HEK293 (cell line): ENCODE results near the gene SPARC.

Experiments
- CTCF ChIA-PET: fragments of 350-600 bp; formaldehyde crosslinking; extraction: SDS; loops from one replicate; lab custom pipeline; 2021; ENCODE audit warnings: antibody characterized with exemption; lab: Yijun Ruan, JAX
- POLR2A ChIA-PET: fragments of 300-600 bp; formaldehyde crosslinking; extraction: SDS; loops from one replicate; lab custom pipeline; 2020; ENCODE audit warnings: antibody characterized with exemption, inconsistent platforms; lab: Yijun Ruan, JAX
- H3K27ac ChIP-seq: fragments of 200-500 bp; sonication (Bioruptor generic); 2 replicates; pipeline ENCODE4 v1.5.1; 2014; ENCODE audit warnings: low read depth, low read length, control low read depth, inconsistent platforms; ENCODE audit errors: extremely low read depth
- H3K36me3 ChIP-seq, 2 experiments: fragments of 200-500 bp in 1 of 2; sonication (Bioruptor generic) in 1 of 2; 1 replicate in 1 of 2; 2 replicates in 1 of 2; pipeline ENCODE4 v1.5.1; 2014 to 2017; ENCODE audit warnings: inconsistent platforms in 2 of 2, low read length in 2 of 2; ENCODE audit not compliant: control insufficient read depth in 2 of 2, insufficient read depth in 1 of 2
- H3K4me1 ChIP-seq: fragments of 200-500 bp; sonication (Bioruptor generic); 2 replicates; pipeline ENCODE4 v1.5.1; 2014; ENCODE audit warnings: mild to moderate bottlenecking, low read length, inconsistent platforms; ENCODE audit not compliant: control insufficient read depth, insufficient read depth
- H3K4me3 ChIP-seq: 2 replicates; pipeline ENCODE4 v1.5.1; 2011; ENCODE audit warnings: low read depth, mild to moderate bottlenecking, control low read depth, low read length, moderate library complexity
- H3K9me3 ChIP-seq: fragments of 200-500 bp; sonication (Bioruptor generic); 2 replicates; pipeline ENCODE4 v1.5.1; 2014; ENCODE audit warnings: low read depth, low read length, inconsistent platforms; ENCODE audit not compliant: control insufficient read depth, insufficient read depth
- GLIS1 ChIP-seq: fragments of 450-650 bp; formaldehyde crosslinking; IDR thresholded peaks from 2 replicates; pipeline ENCODE4 v1.5.1; 2016; ENCODE audit warnings: missing biosample characterization, missing genetic modification characterization
- PRDM1 ChIP-seq: fragments of 450-650 bp; formaldehyde crosslinking; IDR thresholded peaks from 2 replicates; pipeline ENCODE4; 2016; ENCODE audit warnings: missing biosample characterization, missing genetic modification characterization
- ZNF138 ChIP-seq: fragments of 450-650 bp; formaldehyde crosslinking; IDR thresholded peaks from 2 replicates; pipeline ENCODE4 v1.5.1; 2016; ENCODE audit warnings: missing biosample characterization, missing genetic modification characterization, borderline replicate concordance
- ZNF221 ChIP-seq: fragments of 450-650 bp; formaldehyde crosslinking; IDR thresholded peaks from 2 replicates; pipeline ENCODE4 v1.5.1; 2017; ENCODE audit warnings: missing biosample characterization, missing genetic modification characterization, borderline replicate concordance
- ZNF311 ChIP-seq: fragments of 450-650 bp; formaldehyde crosslinking; IDR thresholded peaks from 2 replicates; pipeline ENCODE4 v1.5.1; 2017; ENCODE audit warnings: missing biosample characterization, missing genetic modification characterization, borderline replicate concordance
- ZNF350 ChIP-seq: fragments of 450-650 bp; formaldehyde crosslinking; IDR thresholded peaks from 2 replicates; pipeline ENCODE4 v1.5.0; 2017; ENCODE audit warnings: missing biosample characterization, mild to moderate bottlenecking, missing genetic modification characterization
- ZNF37A ChIP-seq: fragments of 450-650 bp; IDR thresholded peaks from 2 replicates; pipeline ENCODE4 v1.5.1; 2018; ENCODE audit warnings: missing biosample characterization, missing genetic modification characterization
- ZNF571 ChIP-seq: fragments of 450-650 bp; formaldehyde crosslinking; IDR thresholded peaks from 2 replicates; pipeline ENCODE4 v1.5.0; 2017; ENCODE audit warnings: missing biosample characterization, missing genetic modification characterization
- ZNF660 ChIP-seq: fragments of 450-650 bp; IDR thresholded peaks from 2 replicates; pipeline ENCODE4 v1.5.1; 2018; ENCODE audit warnings: missing biosample characterization, mild to moderate bottlenecking, missing genetic modification characterization
- ZNF664 ChIP-seq: fragments of 450-650 bp; formaldehyde crosslinking; IDR thresholded peaks from 2 replicates; pipeline ENCODE4 v1.5.1; 2016; ENCODE audit warnings: missing biosample characterization, missing genetic modification characterization
- ZNF76 ChIP-seq: fragments of 450-650 bp; formaldehyde crosslinking; IDR thresholded peaks from 2 replicates; pipeline ENCODE4; 2016; ENCODE audit warnings: low read depth, missing biosample characterization, missing genetic modification characterization, borderline replicate concordance
- ZNF792 ChIP-seq: fragments of 450-650 bp; formaldehyde crosslinking; IDR thresholded peaks from 2 replicates; pipeline ENCODE4 v1.5.1; 2016; ENCODE audit warnings: missing biosample characterization, missing genetic modification characterization
- ZNF843 ChIP-seq: fragments of 450-650 bp; formaldehyde crosslinking; IDR thresholded peaks from 2 replicates; pipeline ENCODE4 v1.5.1; 2016; ENCODE audit warnings: missing biosample characterization, missing genetic modification characterization
- TF ChIP-seq, protein P1 (sequence below): fragments of 450-650 bp; formaldehyde crosslinking; IDR thresholded peaks from 2 replicates; pipeline ENCODE4 v1.5.1; 2016; ENCODE audit warnings: missing biosample characterization, missing genetic modification characterization
- TF ChIP-seq, protein P2 (sequence below): fragments of 450-650 bp; formaldehyde crosslinking; IDR thresholded peaks from 2 replicates; pipeline ENCODE4 v1.5.1; 2016; ENCODE audit warnings: missing biosample characterization, missing genetic modification characterization
- TF ChIP-seq, protein P3 (sequence below): fragments of 450-650 bp; formaldehyde crosslinking; IDR thresholded peaks from 2 replicates; pipeline ENCODE4 v1.5.1; 2016; ENCODE audit warnings: missing biosample characterization, missing genetic modification characterization
- TF ChIP-seq, protein P4 (sequence below): fragments of 450-650 bp; formaldehyde crosslinking; IDR thresholded peaks from 2 replicates; pipeline ENCODE4 v1.5.1; 2016; ENCODE audit warnings: missing biosample characterization, missing genetic modification characterization
- TF ChIP-seq, protein P5 (sequence below): fragments of 450-650 bp; formaldehyde crosslinking; IDR thresholded peaks from 2 replicates; pipeline ENCODE4 v1.5.1; 2016; ENCODE audit warnings: missing biosample characterization, missing genetic modification characterization, borderline replicate concordance

SPARC gene

DNA sequence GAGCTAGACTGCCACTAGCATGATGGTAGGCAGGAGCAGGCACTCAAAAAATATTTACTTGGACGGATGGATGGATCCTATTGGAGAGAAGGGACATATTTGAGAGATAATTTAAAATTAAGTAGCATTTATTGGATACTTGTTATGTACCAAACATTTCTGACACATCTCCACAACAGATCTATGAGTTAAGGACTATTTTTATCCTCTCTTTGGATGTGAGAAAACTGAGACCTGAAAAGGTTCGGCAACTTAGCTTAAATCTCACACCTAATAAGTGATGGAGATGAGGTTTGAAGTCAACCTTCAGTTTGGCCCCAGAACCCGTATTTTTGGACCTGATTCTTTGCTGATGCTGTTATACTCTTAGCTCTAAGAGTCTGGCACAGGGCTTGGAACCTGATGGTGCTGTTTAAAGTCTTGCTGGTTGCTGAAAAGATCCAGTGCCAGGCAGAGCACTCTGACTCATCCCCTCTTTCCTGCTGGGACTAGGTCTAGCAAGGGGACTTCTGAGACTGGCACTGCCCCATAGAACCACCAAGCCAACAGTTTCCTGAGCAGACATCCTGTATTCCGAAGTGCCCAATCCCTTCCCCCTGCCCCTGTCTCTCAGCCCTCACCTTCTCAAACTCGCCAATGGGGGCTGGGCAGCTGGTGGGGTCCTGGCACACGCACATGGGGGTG is 15.6 kb downstream of the SPARC start:
- ChIA-PET POLR2A (interaction anchor here (1.2 kb wide), 1 partner anchor 16 kb away, joined by 5 read pairs; the partner anchor contains the start of gene SPARC), CTCF (interaction anchor here (0.7 to 2.6 kb wide), 4 partner anchors 10 to 70 kb away, joined by 3 to 11 read pairs (median 8); no protein-coding TSS in a partner anchor)
- H3K4me3 ChIP-seq = no peak overlapping the region
- no peak overlapping the region for H3K27ac ChIP-seq
- no peaks in the 10 kb centered on the region for H3K9me3 ChIP-seq
- H3K36me3 ChIP-seq = peaks cover 0 to 95% of the 10 kb centered on the region in 2 experiments; a peak in 2 of 3 replicates
- H3K4me1 ChIP-seq = peaks cover 3% of the 10 kb centered on the region; the same call in 1 of the 2 replicates
- TF ChIP-seq ZNF37A (no peak), ZNF843 (tag by site-specific recombination) (no peak), ZNF76 (no peak), ZNF792 (tag by site-specific recombination) (no peak), ZNF311 (no peak), ZNF138 (tag by site-specific recombination) (no peak), ZNF350 (tag by site-specific recombination) (no peak), ZNF664 (no peak), ZNF660 (no peak), PRDM1 (tag by site-specific recombination) (no peak), ZNF221 (tag by site-specific recombination) (no peak), GLIS1 (tag by site-specific recombination) (no peak), ZNF571 (tag by site-specific recombination) (no peak)
- TF ChIP-seq, protein P1, sequence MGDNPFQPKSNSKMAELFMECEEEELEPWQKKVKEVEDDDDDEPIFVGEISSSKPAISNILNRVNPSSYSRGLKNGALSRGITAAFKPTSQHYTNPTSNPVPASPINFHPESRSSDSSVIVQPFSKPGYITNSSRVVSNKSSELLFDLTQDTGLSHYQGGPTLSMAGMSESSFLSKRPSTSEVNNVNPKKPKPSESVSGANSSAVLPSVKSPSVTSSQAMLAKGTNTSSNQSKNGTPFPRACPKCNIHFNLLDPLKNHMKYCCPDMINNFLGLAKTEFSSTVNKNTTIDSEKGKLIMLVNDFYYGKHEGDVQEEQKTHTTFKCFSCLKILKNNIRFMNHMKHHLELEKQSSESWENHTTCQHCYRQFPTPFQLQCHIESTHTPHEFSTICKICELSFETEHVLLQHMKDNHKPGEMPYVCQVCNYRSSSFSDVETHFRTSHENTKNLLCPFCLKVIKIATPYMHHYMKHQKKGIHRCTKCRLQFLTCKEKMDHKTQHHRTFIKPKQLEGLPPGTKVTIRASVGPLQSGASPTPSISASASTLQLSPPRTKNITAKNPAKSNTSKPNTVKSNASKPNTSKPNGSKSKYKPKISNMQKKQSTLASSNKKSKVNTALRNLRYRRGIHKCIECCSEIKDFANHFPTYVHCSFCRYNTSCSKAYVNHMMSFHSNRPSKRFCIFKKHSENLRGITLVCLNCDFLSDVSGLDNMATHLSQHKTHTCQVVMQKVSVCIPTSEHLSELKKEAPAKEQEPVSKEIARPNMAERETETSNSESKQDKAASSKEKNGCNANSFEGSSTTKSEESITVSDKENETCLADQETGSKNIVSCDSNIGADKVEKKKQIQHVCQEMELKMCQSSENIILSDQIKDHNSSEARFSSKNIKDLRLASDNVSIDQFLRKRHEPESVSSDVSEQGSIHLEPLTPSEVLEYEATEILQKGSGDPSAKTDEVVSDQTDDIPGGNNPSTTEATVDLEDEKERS (tag by site-specific recombination) = no peak
- TF ChIP-seq, protein P2, sequence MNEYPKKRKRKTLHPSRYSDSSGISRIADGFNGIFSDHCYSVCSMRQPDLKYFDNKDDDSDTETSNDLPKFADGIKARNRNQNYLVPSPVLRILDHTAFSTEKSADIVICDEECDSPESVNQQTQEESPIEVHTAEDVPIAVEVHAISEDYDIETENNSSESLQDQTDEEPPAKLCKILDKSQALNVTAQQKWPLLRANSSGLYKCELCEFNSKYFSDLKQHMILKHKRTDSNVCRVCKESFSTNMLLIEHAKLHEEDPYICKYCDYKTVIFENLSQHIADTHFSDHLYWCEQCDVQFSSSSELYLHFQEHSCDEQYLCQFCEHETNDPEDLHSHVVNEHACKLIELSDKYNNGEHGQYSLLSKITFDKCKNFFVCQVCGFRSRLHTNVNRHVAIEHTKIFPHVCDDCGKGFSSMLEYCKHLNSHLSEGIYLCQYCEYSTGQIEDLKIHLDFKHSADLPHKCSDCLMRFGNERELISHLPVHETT (tag by site-specific recombination) = no peak
- TF ChIP-seq, protein P3, sequence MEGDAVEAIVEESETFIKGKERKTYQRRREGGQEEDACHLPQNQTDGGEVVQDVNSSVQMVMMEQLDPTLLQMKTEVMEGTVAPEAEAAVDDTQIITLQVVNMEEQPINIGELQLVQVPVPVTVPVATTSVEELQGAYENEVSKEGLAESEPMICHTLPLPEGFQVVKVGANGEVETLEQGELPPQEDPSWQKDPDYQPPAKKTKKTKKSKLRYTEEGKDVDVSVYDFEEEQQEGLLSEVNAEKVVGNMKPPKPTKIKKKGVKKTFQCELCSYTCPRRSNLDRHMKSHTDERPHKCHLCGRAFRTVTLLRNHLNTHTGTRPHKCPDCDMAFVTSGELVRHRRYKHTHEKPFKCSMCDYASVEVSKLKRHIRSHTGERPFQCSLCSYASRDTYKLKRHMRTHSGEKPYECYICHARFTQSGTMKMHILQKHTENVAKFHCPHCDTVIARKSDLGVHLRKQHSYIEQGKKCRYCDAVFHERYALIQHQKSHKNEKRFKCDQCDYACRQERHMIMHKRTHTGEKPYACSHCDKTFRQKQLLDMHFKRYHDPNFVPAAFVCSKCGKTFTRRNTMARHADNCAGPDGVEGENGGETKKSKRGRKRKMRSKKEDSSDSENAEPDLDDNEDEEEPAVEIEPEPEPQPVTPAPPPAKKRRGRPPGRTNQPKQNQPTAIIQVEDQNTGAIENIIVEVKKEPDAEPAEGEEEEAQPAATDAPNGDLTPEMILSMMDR (tag by site-specific recombination) = no peak
- TF ChIP-seq, protein P4, sequence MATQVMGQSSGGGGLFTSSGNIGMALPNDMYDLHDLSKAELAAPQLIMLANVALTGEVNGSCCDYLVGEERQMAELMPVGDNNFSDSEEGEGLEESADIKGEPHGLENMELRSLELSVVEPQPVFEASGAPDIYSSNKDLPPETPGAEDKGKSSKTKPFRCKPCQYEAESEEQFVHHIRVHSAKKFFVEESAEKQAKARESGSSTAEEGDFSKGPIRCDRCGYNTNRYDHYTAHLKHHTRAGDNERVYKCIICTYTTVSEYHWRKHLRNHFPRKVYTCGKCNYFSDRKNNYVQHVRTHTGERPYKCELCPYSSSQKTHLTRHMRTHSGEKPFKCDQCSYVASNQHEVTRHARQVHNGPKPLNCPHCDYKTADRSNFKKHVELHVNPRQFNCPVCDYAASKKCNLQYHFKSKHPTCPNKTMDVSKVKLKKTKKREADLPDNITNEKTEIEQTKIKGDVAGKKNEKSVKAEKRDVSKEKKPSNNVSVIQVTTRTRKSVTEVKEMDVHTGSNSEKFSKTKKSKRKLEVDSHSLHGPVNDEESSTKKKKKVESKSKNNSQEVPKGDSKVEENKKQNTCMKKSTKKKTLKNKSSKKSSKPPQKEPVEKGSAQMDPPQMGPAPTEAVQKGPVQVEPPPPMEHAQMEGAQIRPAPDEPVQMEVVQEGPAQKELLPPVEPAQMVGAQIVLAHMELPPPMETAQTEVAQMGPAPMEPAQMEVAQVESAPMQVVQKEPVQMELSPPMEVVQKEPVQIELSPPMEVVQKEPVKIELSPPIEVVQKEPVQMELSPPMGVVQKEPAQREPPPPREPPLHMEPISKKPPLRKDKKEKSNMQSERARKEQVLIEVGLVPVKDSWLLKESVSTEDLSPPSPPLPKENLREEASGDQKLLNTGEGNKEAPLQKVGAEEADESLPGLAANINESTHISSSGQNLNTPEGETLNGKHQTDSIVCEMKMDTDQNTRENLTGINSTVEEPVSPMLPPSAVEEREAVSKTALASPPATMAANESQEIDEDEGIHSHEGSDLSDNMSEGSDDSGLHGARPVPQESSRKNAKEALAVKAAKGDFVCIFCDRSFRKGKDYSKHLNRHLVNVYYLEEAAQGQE (tag by site-specific recombination) = no peak
- TF ChIP-seq, protein P5, sequence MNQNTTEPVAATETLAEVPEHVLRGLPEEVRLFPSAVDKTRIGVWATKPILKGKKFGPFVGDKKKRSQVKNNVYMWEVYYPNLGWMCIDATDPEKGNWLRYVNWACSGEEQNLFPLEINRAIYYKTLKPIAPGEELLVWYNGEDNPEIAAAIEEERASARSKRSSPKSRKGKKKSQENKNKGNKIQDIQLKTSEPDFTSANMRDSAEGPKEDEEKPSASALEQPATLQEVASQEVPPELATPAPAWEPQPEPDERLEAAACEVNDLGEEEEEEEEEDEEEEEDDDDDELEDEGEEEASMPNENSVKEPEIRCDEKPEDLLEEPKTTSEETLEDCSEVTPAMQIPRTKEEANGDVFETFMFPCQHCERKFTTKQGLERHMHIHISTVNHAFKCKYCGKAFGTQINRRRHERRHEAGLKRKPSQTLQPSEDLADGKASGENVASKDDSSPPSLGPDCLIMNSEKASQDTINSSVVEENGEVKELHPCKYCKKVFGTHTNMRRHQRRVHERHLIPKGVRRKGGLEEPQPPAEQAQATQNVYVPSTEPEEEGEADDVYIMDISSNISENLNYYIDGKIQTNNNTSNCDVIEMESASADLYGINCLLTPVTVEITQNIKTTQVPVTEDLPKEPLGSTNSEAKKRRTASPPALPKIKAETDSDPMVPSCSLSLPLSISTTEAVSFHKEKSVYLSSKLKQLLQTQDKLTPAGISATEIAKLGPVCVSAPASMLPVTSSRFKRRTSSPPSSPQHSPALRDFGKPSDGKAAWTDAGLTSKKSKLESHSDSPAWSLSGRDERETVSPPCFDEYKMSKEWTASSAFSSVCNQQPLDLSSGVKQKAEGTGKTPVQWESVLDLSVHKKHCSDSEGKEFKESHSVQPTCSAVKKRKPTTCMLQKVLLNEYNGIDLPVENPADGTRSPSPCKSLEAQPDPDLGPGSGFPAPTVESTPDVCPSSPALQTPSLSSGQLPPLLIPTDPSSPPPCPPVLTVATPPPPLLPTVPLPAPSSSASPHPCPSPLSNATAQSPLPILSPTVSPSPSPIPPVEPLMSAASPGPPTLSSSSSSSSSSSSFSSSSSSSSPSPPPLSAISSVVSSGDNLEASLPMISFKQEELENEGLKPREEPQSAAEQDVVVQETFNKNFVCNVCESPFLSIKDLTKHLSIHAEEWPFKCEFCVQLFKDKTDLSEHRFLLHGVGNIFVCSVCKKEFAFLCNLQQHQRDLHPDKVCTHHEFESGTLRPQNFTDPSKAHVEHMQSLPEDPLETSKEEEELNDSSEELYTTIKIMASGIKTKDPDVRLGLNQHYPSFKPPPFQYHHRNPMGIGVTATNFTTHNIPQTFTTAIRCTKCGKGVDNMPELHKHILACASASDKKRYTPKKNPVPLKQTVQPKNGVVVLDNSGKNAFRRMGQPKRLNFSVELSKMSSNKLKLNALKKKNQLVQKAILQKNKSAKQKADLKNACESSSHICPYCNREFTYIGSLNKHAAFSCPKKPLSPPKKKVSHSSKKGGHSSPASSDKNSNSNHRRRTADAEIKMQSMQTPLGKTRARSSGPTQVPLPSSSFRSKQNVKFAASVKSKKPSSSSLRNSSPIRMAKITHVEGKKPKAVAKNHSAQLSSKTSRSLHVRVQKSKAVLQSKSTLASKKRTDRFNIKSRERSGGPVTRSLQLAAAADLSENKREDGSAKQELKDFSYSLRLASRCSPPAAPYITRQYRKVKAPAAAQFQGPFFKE (tag by site-specific recombination) = no peak
- TF ChIP-seq, all 188 proteins: peak for 0
